GM12878 (cell line): ENCODE data around the gene HEG1. TPM values are rescaled to one million over a fixed set of nuclear protein-coding genes. Genes with fewer than 3 reads are reported as not detected.

Source experiments
- ATAC-seq: fragments of 200-7000 bp; cut with Tn5 transposase; 3 replicates; pipeline ENCODE4 v1.9.1; 2020; ENCODE audit warnings: mild to moderate bottlenecking, moderate library complexity
- BruUV-seq: library from RNA; stranded (reverse); fragments of 400-500 nt; replicated peaks from 2 replicates; lab custom pipeline; 2021; lab: Mats Ljungman, UMichigan
- CTCF ChIA-PET: fragments of 300-600 bp; sonication (Branson Sonifier 250); formaldehyde crosslinking; extraction: SDS; loops from one replicate; lab custom pipeline; 2021; ENCODE audit warnings: inconsistent platforms; lab: Yijun Ruan, JAX
- POLR2A ChIA-PET: fragments of 350-600 bp; formaldehyde crosslinking; extraction: SDS; loops from one replicate; lab custom pipeline; 2021; ENCODE audit warnings: inconsistent platforms; lab: Charles Lee
- RAD21 ChIA-PET: fragments of 300-600 bp; sonication (Branson Sonifier 250); formaldehyde crosslinking; loops from one replicate; lab custom pipeline; 2023; ENCODE audit warnings: antibody characterized with exemption; ENCODE audit not compliant: unreplicated experiment; lab: Charles Lee
- SMC1A ChIA-PET: fragments of 300-600 bp; sonication (Branson Sonifier 250); formaldehyde crosslinking; loops from one replicate; lab custom pipeline; 2023; ENCODE audit not compliant: unreplicated experiment, uncharacterized antibody; lab: Charles Lee
- DNase-seq: peaks from one replicate; pipeline ENCODE4 v3.0.0-alpha.2; 2011; ENCODE audit warnings: low read depth, low spot score
- FAIRE-seq: peaks from 3 replicates; lab custom pipeline; 2011; peaks lifted over from hg19 to GRCh38; lab: Jason Lieb, UNC
- H2AFZ ChIP-seq: 2 replicates; pipeline ENCODE4 v1.6.0; 2011; ENCODE audit warnings: low read depth, low read length, control low read depth; ENCODE audit not compliant: control insufficient read depth
- H3K27ac ChIP-seq: 2 replicates; pipeline ENCODE4 v1.5.1; 2011; ENCODE audit warnings: control low read depth; ENCODE audit not compliant: control insufficient read depth, insufficient read depth
- H3K27me3 ChIP-seq, 2 experiments: replicated peaks in 1 of 2; 2 replicates each; pipeline versions ENCODE4 v1.6.0 to v1.6.1; 2011; ENCODE audit warnings: low read length in 1 of 2; ENCODE audit not compliant: control insufficient read depth in 2 of 2, insufficient read depth in 2 of 2
- H3K36me3 ChIP-seq, 2 experiments: 2 replicates each; pipeline ENCODE4 v1.5.1; 2011; ENCODE audit warnings: low read length in 1 of 2; ENCODE audit not compliant: control insufficient read depth in 2 of 2, insufficient read depth in 2 of 2
- H3K4me1 ChIP-seq: 2 replicates; pipeline ENCODE4 v1.6.1; 2011; ENCODE audit warnings: mild to moderate bottlenecking, low read length, moderate library complexity, mixed read lengths; ENCODE audit not compliant: control insufficient read depth, insufficient read depth
- H3K4me2 ChIP-seq: 2 replicates; pipeline ENCODE4 v1.6.0; 2011; ENCODE audit warnings: control low read depth; ENCODE audit not compliant: control insufficient read depth, insufficient read depth
- H3K4me3 ChIP-seq: fragments of 200-600 bp; sonication (generic); 2 replicates; pipeline ENCODE4 v1.5.1; 2016
- H3K79me2 ChIP-seq: 2 replicates; pipeline ENCODE4 v1.6.0; 2011; ENCODE audit warnings: low read length; ENCODE audit not compliant: control insufficient read depth, insufficient read depth
- H3K9ac ChIP-seq: 2 replicates; pipeline ENCODE4 v1.8.0; 2011; ENCODE audit warnings: low read length, control low read depth, mixed read lengths; ENCODE audit not compliant: control insufficient read depth, insufficient read depth
- H3K9me3 ChIP-seq: replicated peaks from 3 replicates; pipeline ENCODE4 v1.5.1; 2011; ENCODE audit warnings: mild to moderate bottlenecking, low read length; ENCODE audit not compliant: control insufficient read depth, insufficient read depth
- H4K20me1 ChIP-seq: 2 replicates; pipeline ENCODE4 v1.6.0; 2011; ENCODE audit not compliant: control insufficient read depth, insufficient read depth
- CREB1 ChIP-seq: IDR thresholded peaks from 2 replicates; pipeline ENCODE4 v1.6.1; 2012; ENCODE audit warnings: low read depth, mild to moderate bottlenecking, inconsistent platforms
- CREM ChIP-seq: IDR thresholded peaks from 2 replicates; pipeline ENCODE4 v1.6.1; 2014; ENCODE audit warnings: antibody characterized with exemption, low read depth
- E2F4 ChIP-seq: IDR thresholded peaks from 2 replicates; pipeline ENCODE4 v1.6.1; 2012; ENCODE audit warnings: low read depth, low read length, improper control_type of control experiment
- EP300 ChIP-seq, 2 experiments: fragments of 150-350 bp in 1 of 2; IDR thresholded peaks; 2 replicates each; pipeline ENCODE4 v1.6.1; 2011 to 2012; ENCODE audit warnings: low read depth in 2 of 2, low read length in 2 of 2, borderline replicate concordance in 1 of 2, improper control_type of control experiment in 1 of 2, inconsistent platforms in 1 of 2; ENCODE audit not compliant: control insufficient read depth in 1 of 2
- FOXK2 ChIP-seq: fragments of 450-650 bp; IDR thresholded peaks from 2 replicates; pipeline ENCODE4 v1.6.1; 2017; ENCODE audit warnings: mild to moderate bottlenecking, moderate library complexity
- MYC ChIP-seq: IDR thresholded peaks from 2 replicates; pipeline ENCODE4 v1.6.1; 2011; ENCODE audit warnings: mild to moderate bottlenecking, low read length, moderate library complexity, inconsistent platforms; ENCODE audit not compliant: insufficient read depth, insufficient replicate concordance, insufficient read length, severe bottlenecking
- NBN ChIP-seq: fragments of 450-650 bp; IDR thresholded peaks from 2 replicates; pipeline ENCODE4 v1.6.1; 2016
- PAX5 ChIP-seq: IDR thresholded peaks from 2 replicates; pipeline ENCODE4 v1.6.1; 2011; ENCODE audit warnings: low read depth, low read length, borderline replicate concordance
- STAT3 ChIP-seq: IDR thresholded peaks from 2 replicates; pipeline ENCODE4 v1.6.1; 2011; ENCODE audit warnings: low read depth, low read length, improper control_type of control experiment
- TCF12 ChIP-seq: IDR thresholded peaks from 2 replicates; pipeline ENCODE4 v1.6.1; 2011; ENCODE audit warnings: low read depth, mild to moderate bottlenecking, low read length
- ZSCAN29 ChIP-seq: fragments of 450-650 bp; IDR thresholded peaks from 2 replicates; pipeline ENCODE4 v1.6.1; 2017; ENCODE audit warnings: mild to moderate bottlenecking, moderate library complexity
- ZZZ3 ChIP-seq: IDR thresholded peaks from 2 replicates; pipeline ENCODE4 v1.6.1; 2011; ENCODE audit warnings: low read depth; ENCODE audit not compliant: control insufficient read depth, insufficient read length
- WGBS: methylation state at CpG from one replicate; pipeline ENCODE4 v1.1.6; 2016; ENCODE audit warnings: low lambda C conversion rate; ENCODE audit not compliant: insufficient replicate concordance, insufficient coverage; ENCODE audit errors: missing lambda C conversion rate; 5-methylcytosine and 5-hydroxymethylcytosine counted together
- in situ Hi-C: fragments of 300-500 bp; cut with MboI; formaldehyde crosslinking; loops from 9 replicates; pipeline ENCODE4 v1.14.3; 2018; ENCODE audit warnings: mixed read lengths
- intact Hi-C: fragments of 100-400 bp; cut with micrococcal nuclease; formaldehyde crosslinking; loops from one replicate; pipeline ENCODE4 v1.14.2; 2022; ENCODE audit not compliant: unreplicated experiment
- polyA plus RNA-seq, 11 experiments: library from polyadenylated mRNA; depleted of rRNA in 4 of 11; unstranded in 6 of 11; stranded (reverse) in 5 of 11; fragments of >200 nt; fragmentation: Nextera tagmentation in 4 of 11; fragmentation: Illumina TruSeq in 1 of 11; extraction: Ambion mirVana in 4 of 11; extraction: Trizol in 1 of 11; gene quantifications; 1 replicate in 1 of 11; 2 replicates in 10 of 11; pipeline versions ENCODE4 v1.2.1 to v1.2.3, GENCODE V29; 2011 to 2016; ENCODE audit warnings: inconsistent platforms in 2 of 11, missing spikeins in 2 of 11, low read depth in 1 of 11
- total RNA-seq, 4 experiments: library from RNA; depleted of rRNA in 3 of 4; stranded (reverse); fragments of >200 nt in 3 of 4; fragmentation: Illumina TruSeq in 1 of 4; extraction: Trizol in 1 of 4; gene quantifications; 2 replicates each; pipeline versions ENCODE4 v1.2.1 to v1.2.3, GENCODE V29; 2013 to 2021
- TF ChIP-seq, protein P1 (sequence below): IDR thresholded peaks from 2 replicates; pipeline ENCODE4 v1.6.1; 2011; ENCODE audit warnings: borderline replicate concordance, low read depth, mild to moderate bottlenecking, moderate library complexity, mixed read lengths, low read length; ENCODE audit not compliant: insufficient read depth; ENCODE audit errors: extremely low read length
- TF ChIP-seq, protein P2 (sequence below): IDR thresholded peaks from 2 replicates; pipeline ENCODE4 v1.6.1; 2011; ENCODE audit warnings: mild to moderate bottlenecking, low read depth, low read length, moderate library complexity; ENCODE audit not compliant: insufficient replicate concordance

Gene HEG1
- total and polyA plus RNA-seq, 10 of the 15 experiments (the other 5 are each of a cell fraction or from before 2014, with no cell fraction given) = 2.2 to 32.1 (median 7.6) TPM

DNA sequence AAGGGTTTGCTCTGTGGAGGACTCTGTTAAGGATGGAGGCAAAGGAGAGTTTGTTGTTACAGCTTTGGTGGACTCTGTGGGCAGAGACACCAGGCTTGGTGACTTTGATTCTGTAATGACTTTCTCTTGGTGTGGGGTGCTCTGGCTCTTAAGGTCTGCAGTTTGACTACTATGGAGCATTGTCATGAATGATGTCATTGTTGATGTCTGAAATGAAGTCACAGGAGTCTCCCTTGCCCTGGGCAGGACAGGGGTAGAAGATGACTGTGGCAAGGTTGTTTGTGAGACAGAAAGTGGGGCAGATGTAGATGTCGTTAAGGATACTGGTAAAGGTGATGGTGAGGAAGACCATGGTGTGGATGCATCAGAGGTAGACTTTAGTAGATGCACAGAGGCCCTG is 42.7 kb downstream of the HEG1 start:
- Histone ChIP-seq H3K36me3 (peaks cover 20 to 51% of the 10 kb centered on the region in 2 experiments), H4K20me1 (0 out of 2 replicates have a peak, but pooled peaks cover 6% of the 10 kb centered on the region), H3K27ac (no peak overlapping the region), H3K4me1 (no peaks in the 10 kb centered on the region), H3K79me2 (no peaks in the 10 kb centered on the region), H3K9me3 (no peaks in the 10 kb centered on the region; the same call in 2 of the 3 replicates), H3K27me3 (no peaks in the 10 kb centered on the region), H3K9ac (no peak overlapping the region), H3K4me2 (no peak overlapping the region), H3K4me3 (no peak overlapping the region), H2AFZ (no peak overlapping the region)
- ChIA-PET SMC1A (interaction anchor here (1.1 to 2.1 kb wide), 2 partner anchors 8 to 13 kb away, joined by 3 to 8 read pairs; no protein-coding TSS in a partner anchor), RAD21 (no interaction called here), POLR2A (interaction anchor here (0.6 kb wide), 1 partner anchor 71 kb away, joined by 3 read pairs; no protein-coding TSS in a partner anchor), CTCF (no interaction called here)
- DNase-seq = no peak
- no TSS peak for BruUV-seq
- intact Hi-C loops = no loop called here
- no peak for FAIRE-seq
- WGBS = 15% methylated on average over 1 of the region's 1 CpG
- in situ Hi-C loops = no loop called here
- no peak for ATAC-seq
- TF ChIP-seq, protein P1, sequence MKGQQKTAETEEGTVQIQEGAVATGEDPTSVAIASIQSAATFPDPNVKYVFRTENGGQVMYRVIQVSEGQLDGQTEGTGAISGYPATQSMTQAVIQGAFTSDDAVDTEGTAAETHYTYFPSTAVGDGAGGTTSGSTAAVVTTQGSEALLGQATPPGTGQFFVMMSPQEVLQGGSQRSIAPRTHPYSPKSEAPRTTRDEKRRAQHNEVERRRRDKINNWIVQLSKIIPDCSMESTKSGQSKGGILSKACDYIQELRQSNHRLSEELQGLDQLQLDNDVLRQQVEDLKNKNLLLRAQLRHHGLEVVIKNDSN = no peak
- no peak for TF ChIP-seq ZSCAN29
- TF ChIP-seq CREM = no peak
- TF ChIP-seq, all 136 proteins: peak for 0

DNA sequence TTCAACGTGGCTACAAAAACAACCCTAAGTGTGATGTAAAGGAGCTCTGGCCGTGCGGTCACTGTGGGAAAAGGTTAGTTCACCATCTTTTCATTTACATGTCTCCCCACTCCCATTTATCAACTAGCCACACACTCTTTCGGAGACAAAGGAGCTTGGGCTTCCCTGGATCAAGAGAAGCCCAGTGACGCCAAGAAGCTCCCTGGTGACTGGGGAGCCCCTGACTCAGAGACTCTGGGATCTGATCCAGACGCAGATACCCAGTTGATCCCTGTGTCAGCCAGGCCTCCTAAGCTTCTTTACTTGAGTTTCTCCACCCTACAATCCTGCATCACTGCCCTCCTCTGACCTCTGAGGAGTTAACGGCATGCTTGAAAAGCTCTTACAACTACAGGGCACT is 43.9 kb downstream of the HEG1 start:
- intact Hi-C loops = no loop called here
- DNase-seq = no peak
- Histone ChIP-seq H3K4me1 (no peaks in the 10 kb centered on the region), H3K36me3 (peaks cover 20 to 48% of the 10 kb centered on the region in 2 experiments), H3K79me2 (no peaks in the 10 kb centered on the region), H3K9me3 (no peaks in the 10 kb centered on the region), H3K4me2 (no peak overlapping the region), H3K9ac (no peak overlapping the region), H4K20me1 (0 out of 2 replicates have a peak, but pooled peaks cover 6% of the 10 kb centered on the region), H3K27ac (no peak overlapping the region), H3K4me3 (no peak overlapping the region), H2AFZ (no peak overlapping the region), H3K27me3 (no peaks in the 10 kb centered on the region)
- 90% methylated on average over 7 of the region's 7 CpGs for WGBS
- CTCF ChIA-PET = interaction anchor here (0.8 to 1.1 kb wide), 2 partner anchors 9 to 573 kb away, joined by 3 read pairs; no protein-coding TSS in a partner anchor
- no peak for FAIRE-seq
- no peak for ATAC-seq
- SMC1A ChIA-PET = interaction anchor here (1.1 to 2.1 kb wide), 4 partner anchors 9 to 190 kb away, joined by 3 to 8 read pairs (median 3); no protein-coding TSS in a partner anchor
- RAD21 ChIA-PET = interaction anchor here (1.0 kb wide), 1 partner anchor 304 kb away, joined by 3 read pairs; no protein-coding TSS in a partner anchor
- in situ Hi-C loops = no loop called here
- BruUV-seq = no TSS peak
- POLR2A ChIA-PET = interaction anchor here (0.9 kb wide), 1 partner anchor 40 kb away, joined by 3 read pairs; no protein-coding TSS in a partner anchor
- TF ChIP-seq NBN (no peak), TCF12 (no peak), FOXK2 (no peak), EP300 (IDR thresholded peaks at IDR 0.05; ENCODE audit: borderline replicate concordance in 1 of 2, control insufficient read depth in 1 of 2, low read depth in 2 of 2, low read length in 2 of 2) (no peak), MYC (no peak), ZZZ3 (no peak), PAX5 (no peak), CREB1 (no peak), STAT3 (no peak), E2F4 (no peak)
- TF ChIP-seq, protein P2, sequence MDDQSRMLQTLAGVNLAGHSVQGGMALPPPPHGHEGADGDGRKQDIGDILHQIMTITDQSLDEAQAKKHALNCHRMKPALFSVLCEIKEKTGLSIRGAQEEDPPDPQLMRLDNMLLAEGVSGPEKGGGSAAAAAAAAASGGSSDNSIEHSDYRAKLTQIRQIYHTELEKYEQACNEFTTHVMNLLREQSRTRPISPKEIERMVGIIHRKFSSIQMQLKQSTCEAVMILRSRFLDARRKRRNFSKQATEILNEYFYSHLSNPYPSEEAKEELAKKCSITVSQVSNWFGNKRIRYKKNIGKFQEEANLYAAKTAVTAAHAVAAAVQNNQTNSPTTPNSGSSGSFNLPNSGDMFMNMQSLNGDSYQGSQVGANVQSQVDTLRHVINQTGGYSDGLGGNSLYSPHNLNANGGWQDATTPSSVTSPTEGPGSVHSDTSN = no peak
